DND-41 (cell line): ENCODE measurements around the gene OR5L1.

Experiments used
- ATAC-seq: fragments of 200-7000 bp; cut with Tn5 transposase; 3 replicates; pipeline ENCODE4 v1.9.1; 2021; ENCODE audit warnings: low read depth; ENCODE audit not compliant: insufficient read depth
- DNase-seq: peaks from one replicate; pipeline ENCODE4 v3.0.0-alpha.2; 2020
- H2AFZ ChIP-seq: 2 replicates; pipeline ENCODE4 v1.6.0; 2012; ENCODE audit warnings: low read depth, low read length
- H3K27ac ChIP-seq: 2 replicates; pipeline ENCODE4 v1.5.1; 2012; ENCODE audit warnings: low read length, inconsistent platforms
- H3K27me3 ChIP-seq: fragments of 200-600 bp; sonication (generic); 2 replicates; pipeline ENCODE4 v1.6.0; 2012; ENCODE audit warnings: low read length, mild to moderate bottlenecking, inconsistent platforms; ENCODE audit not compliant: insufficient read depth, poor library complexity
- H3K36me3 ChIP-seq: 2 replicates; pipeline ENCODE4 v1.5.1; 2012; ENCODE audit warnings: low read length, inconsistent platforms; ENCODE audit not compliant: insufficient read depth
- H3K4me1 ChIP-seq: 2 replicates; pipeline ENCODE4 v1.5.1; 2012; ENCODE audit warnings: mild to moderate bottlenecking, low read length; ENCODE audit not compliant: insufficient read depth
- H3K4me2 ChIP-seq: 2 replicates; pipeline ENCODE4 v1.6.0; 2012; ENCODE audit warnings: mild to moderate bottlenecking, moderate library complexity, low read length, inconsistent platforms; ENCODE audit not compliant: insufficient read depth
- H3K4me3 ChIP-seq, 2 experiments: fragments of 200-600 bp in 1 of 2; shearing (Covaris generic) in 1 of 2; 2 replicates each; pipeline ENCODE4 v1.5.1; 2012 to 2016; ENCODE audit warnings: inconsistent platforms in 2 of 2, low read length in 2 of 2, mild to moderate bottlenecking in 2 of 2, low read depth in 1 of 2, moderate library complexity in 1 of 2
- H3K79me2 ChIP-seq: 2 replicates; pipeline ENCODE4 v1.6.0; 2012; ENCODE audit warnings: low read length, inconsistent platforms; ENCODE audit not compliant: insufficient read depth
- H3K9ac ChIP-seq: 2 replicates; pipeline ENCODE4 v1.6.0; 2012; ENCODE audit warnings: low read depth, mild to moderate bottlenecking, inconsistent platforms, low read length, moderate library complexity
- H3K9me3 ChIP-seq: 2 replicates; pipeline ENCODE4 v1.5.1; 2012; ENCODE audit warnings: low read length, moderate library complexity, mild to moderate bottlenecking, inconsistent platforms; ENCODE audit not compliant: insufficient read depth, severe bottlenecking
- H4K20me1 ChIP-seq: 2 replicates; pipeline ENCODE4 v1.6.0; 2012; ENCODE audit warnings: low read length; ENCODE audit not compliant: insufficient read depth
- EZH2 ChIP-seq: IDR thresholded peaks from 3 replicates; pipeline ENCODE4 v1.6.1; 2012; ENCODE audit warnings: borderline replicate concordance, low read depth, mild to moderate bottlenecking, moderate library complexity, low read length, inconsistent platforms; ENCODE audit not compliant: severe bottlenecking
- TF ChIP-seq, protein P1 (sequence below): IDR thresholded peaks from 2 replicates; pipeline ENCODE4 v1.5.1; 2012; ENCODE audit warnings: borderline replicate concordance, low read length, moderate library complexity, mild to moderate bottlenecking; ENCODE audit not compliant: poor library complexity, severe bottlenecking; ENCODE audit errors: extremely low read depth

Gene OR5L1

GRCh38 chr11:55795256-55795655 lies 15.9 kb upstream of the OR5L1 start, which contains the start of gene OR5D14:
Gene OR5D14 (plus strand): TSS chr11:55795556. CDS start chr11:55795556, 0 bp downstream.
- Histone ChIP-seq H3K4me2 (no peak within 1 kb of the TSS), H3K27ac (no peak within 1 kb of the TSS), H3K4me1 (no peaks in the 10 kb centered on the region), H3K9ac (no peak within 1 kb of the TSS), H3K4me3 (no peak within 1 kb of the TSS), H3K27me3 (no peaks in the 10 kb centered on the region), H2AFZ (no peak within 1 kb of the TSS), H3K36me3 (no peaks in the 10 kb centered on the region), H4K20me1 (no peaks in the 10 kb centered on the region), H3K9me3 (no peaks in the 10 kb centered on the region), H3K79me2 (no peaks in the 10 kb centered on the region)
- ATAC-seq, result no peak
- no peak for DNase-seq
- TF ChIP-seq, protein P1, sequence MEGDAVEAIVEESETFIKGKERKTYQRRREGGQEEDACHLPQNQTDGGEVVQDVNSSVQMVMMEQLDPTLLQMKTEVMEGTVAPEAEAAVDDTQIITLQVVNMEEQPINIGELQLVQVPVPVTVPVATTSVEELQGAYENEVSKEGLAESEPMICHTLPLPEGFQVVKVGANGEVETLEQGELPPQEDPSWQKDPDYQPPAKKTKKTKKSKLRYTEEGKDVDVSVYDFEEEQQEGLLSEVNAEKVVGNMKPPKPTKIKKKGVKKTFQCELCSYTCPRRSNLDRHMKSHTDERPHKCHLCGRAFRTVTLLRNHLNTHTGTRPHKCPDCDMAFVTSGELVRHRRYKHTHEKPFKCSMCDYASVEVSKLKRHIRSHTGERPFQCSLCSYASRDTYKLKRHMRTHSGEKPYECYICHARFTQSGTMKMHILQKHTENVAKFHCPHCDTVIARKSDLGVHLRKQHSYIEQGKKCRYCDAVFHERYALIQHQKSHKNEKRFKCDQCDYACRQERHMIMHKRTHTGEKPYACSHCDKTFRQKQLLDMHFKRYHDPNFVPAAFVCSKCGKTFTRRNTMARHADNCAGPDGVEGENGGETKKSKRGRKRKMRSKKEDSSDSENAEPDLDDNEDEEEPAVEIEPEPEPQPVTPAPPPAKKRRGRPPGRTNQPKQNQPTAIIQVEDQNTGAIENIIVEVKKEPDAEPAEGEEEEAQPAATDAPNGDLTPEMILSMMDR, result no peak
- no peak for TF ChIP-seq EZH2

- TF ChIP-seq, protein P1, result no peak
- no peak for TF ChIP-seq EZH2
- H3K9me3 ChIP-seq, result peaks cover 5% of the 10 kb centered on the region
- no peaks in the 10 kb centered on the region for H3K79me2 ChIP-seq
- no peak overlapping the region for H3K9ac ChIP-seq
- DNase-seq, result no peak
- H3K36me3 ChIP-seq, result no peaks in the 10 kb centered on the region
- H3K27ac ChIP-seq, result no peak overlapping the region
- no peak overlapping the region for H3K4me2 ChIP-seq
- no peak overlapping the region for H2AFZ ChIP-seq
- H4K20me1 ChIP-seq, result no peaks in the 10 kb centered on the region
- H3K4me3 ChIP-seq, result no peak overlapping the region
- H3K4me1 ChIP-seq, result no peaks in the 10 kb centered on the region
- ATAC-seq, result no peak
- no peaks in the 10 kb centered on the region for H3K27me3 ChIP-seq
These were observed 4.9 kb upstream of the OR5L1 start for GRCh38 chr11:55806248-55806647.

- Histone ChIP-seq H3K9ac (no peak within 1 kb of the TSS), H4K20me1 (no peaks in the 10 kb centered on the region), H3K36me3 (no peaks in the 10 kb centered on the region), H3K4me1 (no peaks in the 10 kb centered on the region), H3K27ac (no peak within 1 kb of the TSS), H2AFZ (no peak within 1 kb of the TSS), H3K9me3 (no peaks in the 10 kb centered on the region), H3K4me2 (no peak within 1 kb of the TSS), H3K27me3 (no peaks in the 10 kb centered on the region), H3K79me2 (no peaks in the 10 kb centered on the region), H3K4me3 (no peak within 1 kb of the TSS)
- DNase-seq (no peak), ATAC-seq (no peak)
- TF ChIP-seq, protein P1, result no peak
- no peak for TF ChIP-seq EZH2
These were observed 8.2 kb downstream of the OR5L1 start, which contains the start of gene OR5D18 for GRCh38 chr11:55819330-55819729. Gene OR5D18 (plus strand): TSS chr11:55819630. CDS start chr11:55819630, 0 bp downstream.

- no peaks in the 10 kb centered on the region for H4K20me1 ChIP-seq
- H3K4me2 ChIP-seq, result no peak within 1 kb of the TSS
- no peaks in the 10 kb centered on the region for H3K79me2 ChIP-seq
- no peak within 1 kb of the TSS for H3K27ac ChIP-seq
- H2AFZ ChIP-seq, result no peak within 1 kb of the TSS
- H3K4me1 ChIP-seq, result no peaks in the 10 kb centered on the region
- no peak within 1 kb of the TSS for H3K4me3 ChIP-seq
- no peaks in the 10 kb centered on the region for H3K9me3 ChIP-seq
- DNase-seq (no peak), ATAC-seq (no peak)
- no peaks in the 10 kb centered on the region for H3K36me3 ChIP-seq
- TF ChIP-seq EZH2, result no peak
- TF ChIP-seq, protein P1, result no peak
- H3K27me3 ChIP-seq, result no peaks in the 10 kb centered on the region
- H3K9ac ChIP-seq, result no peak within 1 kb of the TSS
These were observed 15.8 kb downstream of the OR5L1 start, which contains the start of gene OR5L2 for GRCh38 chr11:55826919-55827318. Gene OR5L2 (plus strand): TSS chr11:55827219. CDS start chr11:55827219, 0 bp downstream.
